Measurements from ENCODE around the gene CDRT4.

CDRT4 gene

GRCh38 chr17:15502369-15503112, 35.1 kb upstream of the CDRT4 start:
- peak; percentile 92 for DNase-seq (ENCODE audit: low spot score)
- TF ChIP-seq CTCF (IDR thresholded peaks at IDR 0.05) = peak; percentile 88
- peak overlapping the region; percentile 51 to 83 for H3K27ac ChIP-seq
- peak overlapping the region; percentile 64 for H3K4me3 ChIP-seq

- DNase-seq (ENCODE audit: low spot score) = no peak
- Histone ChIP-seq H3K4me3 (peak overlapping the region; percentile 64), H3K27ac (peak overlapping the region; percentile 51 to 83)
- TF ChIP-seq CTCF (IDR thresholded peaks at IDR 0.05) = no peak
These were observed 34.4 kb upstream of the CDRT4 start for GRCh38 chr17:15501793-15502192.

GRCh38 chr17:15501282-15501681, 33.9 kb upstream of the CDRT4 start:
- Histone ChIP-seq H3K4me3 (no peak overlapping the region), H3K27ac (peak overlapping the region in 1 of 2 donors; percentile 83)
- TF ChIP-seq CTCF (IDR thresholded peaks at IDR 0.05) = no peak
- no peak for DNase-seq (ENCODE audit: low spot score)

- no peak for DNase-seq (ENCODE audit: low spot score)
- no peak for TF ChIP-seq CTCF (IDR thresholded peaks at IDR 0.05)
- Histone ChIP-seq H3K27ac (no peak overlapping the region), H3K4me3 (no peak overlapping the region)
These were observed 30.7 kb upstream of the CDRT4 start for GRCh38 chr17:15498107-15498506.

GRCh38 chr17:15496735-15497670, 29.6 kb upstream of the CDRT4 start:
- TF ChIP-seq CTCF (IDR thresholded peaks at IDR 0.05) = no peak
- Histone ChIP-seq H3K27ac (no peak overlapping the region), H3K4me3 (no peak overlapping the region)
- no peak for DNase-seq (ENCODE audit: low spot score)

GRCh38 chr17:15494821-15495220, 27.4 kb upstream of the CDRT4 start:
- TF ChIP-seq CTCF (IDR thresholded peaks at IDR 0.05) = no peak

More at GRCh38 chr17:15494821-15495220, 27.4 kb upstream of the CDRT4 start:
- no peak for DNase-seq (ENCODE audit: low spot score)
- H3K4me3 ChIP-seq = no peak overlapping the region
- H3K27ac ChIP-seq = no peak overlapping the region

Data from coronary artery (tissue), 2 donors.